ENCODE measurements around the gene OCRL.
A peak's percentile ranks its signal among the peaks of the same experiment; 100 is the strongest.

Gene OCRL

DNA sequence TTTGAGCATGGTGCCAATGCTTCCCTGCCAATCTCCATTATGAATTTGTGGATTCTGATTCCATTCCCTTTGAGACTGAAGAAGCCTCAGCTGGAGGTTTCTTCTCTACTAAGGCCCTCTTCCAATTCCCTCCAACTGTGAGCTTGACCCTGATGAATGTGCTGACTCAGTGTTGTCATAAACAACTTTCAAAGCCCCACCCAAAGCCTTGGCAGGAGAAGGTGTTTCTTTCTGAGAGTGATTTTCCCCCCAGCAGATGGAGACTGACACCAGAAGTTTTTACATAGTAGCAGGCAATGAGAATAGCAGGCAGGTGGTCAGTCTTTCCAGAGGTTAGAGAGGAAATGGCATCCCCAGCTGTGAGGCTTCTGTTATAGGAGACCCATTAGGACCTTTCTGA is 53.1 kb downstream of the OCRL start:
- no peak for DNase-seq

- DNase-seq: no peak
Measured at GRCh38 chrX:129594781-129595180, 54.7 kb downstream of the OCRL start.

GRCh38 chrX:129596077-129596476 is 56.0 kb downstream of the OCRL start:
- DNase-seq: no peak

- DNase-seq: no peak
Measured at GRCh38 chrX:129597905-129598304, 57.8 kb downstream of the OCRL start.

DNA sequence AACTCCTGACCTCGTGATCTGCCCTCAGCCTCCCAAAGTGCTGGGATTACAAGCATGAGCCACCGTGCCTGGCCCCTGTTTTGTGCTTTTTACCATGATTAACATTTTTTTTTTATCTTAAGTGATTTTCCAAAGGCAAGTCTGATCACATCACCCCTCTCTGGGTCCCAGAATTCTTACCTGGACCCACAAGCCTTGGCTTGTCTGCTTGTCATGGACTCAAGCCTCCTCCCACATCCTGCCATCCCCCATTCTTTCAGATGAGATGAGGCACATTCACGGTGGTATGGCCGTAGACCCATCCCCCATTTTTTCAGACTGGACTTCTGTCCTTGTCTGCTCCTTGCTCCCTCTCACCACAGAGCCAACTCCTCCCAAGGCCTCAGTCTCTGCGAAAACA is 59.4 kb downstream of the OCRL start:
- no peak for DNase-seq

DNA sequence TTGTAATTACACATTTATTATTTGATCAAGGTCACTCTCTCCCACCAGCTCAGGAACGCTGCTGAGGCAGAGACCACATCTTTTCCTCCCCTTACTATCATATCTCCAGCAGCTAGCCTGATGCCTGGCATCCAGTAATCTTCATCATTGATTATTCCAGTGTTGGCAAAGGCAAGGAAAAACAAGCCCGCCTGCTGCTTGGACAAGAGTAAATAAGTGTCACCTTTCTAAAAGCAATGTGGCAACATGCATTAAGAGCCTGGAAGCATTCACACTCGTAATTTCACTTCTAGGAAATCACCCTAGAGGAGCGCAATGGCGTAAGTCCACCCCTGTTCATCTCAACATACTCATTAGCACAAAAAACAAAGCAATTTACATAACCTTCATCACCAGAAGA is 59.9 kb downstream of the OCRL start:
- DNase-seq: no peak

GRCh38 chrX:129600981-129601424 is 60.9 kb downstream of the OCRL start:
- DNase-seq: peak; percentile 1

DNA sequence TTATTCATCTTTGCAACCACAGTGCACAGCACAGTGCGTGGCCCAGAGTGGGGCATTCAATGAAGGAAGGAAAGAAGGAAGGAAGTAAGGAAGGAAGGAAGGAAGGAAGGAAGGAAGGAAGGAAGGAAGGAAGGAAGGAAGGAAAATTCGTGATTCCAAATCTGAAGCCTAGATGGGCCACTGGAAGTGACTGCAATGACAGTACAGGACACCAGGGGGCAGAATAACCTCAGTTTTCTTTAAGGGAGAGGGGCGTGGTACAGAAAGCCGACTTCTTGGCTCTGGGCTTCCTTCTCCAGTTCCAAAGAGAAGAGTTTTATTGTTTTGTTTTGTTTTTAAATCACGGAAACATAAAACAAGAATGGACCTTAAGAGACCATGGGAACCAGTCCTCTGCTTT is 66.9 kb downstream of the OCRL start:
- peak; percentile 2 for DNase-seq

DNA sequence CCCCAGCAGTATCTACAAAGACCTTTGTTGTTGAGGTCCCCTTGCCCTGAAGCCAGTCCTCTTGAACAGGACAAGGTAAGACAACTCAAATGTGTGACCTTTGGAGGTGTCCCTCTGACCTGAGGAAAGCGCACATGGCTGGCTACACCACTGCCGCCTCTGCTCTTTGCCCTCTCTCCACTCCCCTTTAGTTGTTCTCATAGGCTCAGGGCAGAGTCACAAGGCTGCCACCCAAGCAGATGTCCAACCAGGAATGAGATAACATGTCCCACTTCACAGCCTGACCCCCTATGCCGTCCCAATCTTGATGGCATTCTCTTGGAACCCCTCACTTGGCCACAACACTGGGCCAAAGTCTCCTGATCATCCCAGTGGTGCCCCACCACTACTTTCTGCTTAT is 68.4 kb downstream of the OCRL start:
- no peak for DNase-seq

DNA sequence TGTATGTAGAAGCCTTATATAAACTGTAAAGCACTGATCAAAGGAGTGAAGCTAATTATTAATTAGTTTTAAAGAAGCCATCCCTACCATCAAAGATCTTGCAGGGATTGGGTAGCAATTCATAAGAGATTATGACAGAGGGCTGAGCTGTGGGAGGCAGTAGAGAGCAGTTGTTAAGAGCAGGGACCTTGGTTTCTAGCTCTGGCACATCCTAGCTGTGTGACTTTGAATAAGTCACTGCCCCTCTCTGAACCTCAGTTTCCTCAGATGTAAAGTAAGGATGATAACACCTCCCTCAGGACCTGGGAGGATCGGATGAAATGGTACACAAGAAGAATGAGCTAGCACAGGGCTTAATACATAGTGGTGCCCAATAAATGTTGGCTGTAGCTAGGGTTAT is 69.3 kb downstream of the OCRL start:
- no peak for DNase-seq

GRCh38 chrX:129612396-129612795 is 72.3 kb downstream of the OCRL start:
- DNase-seq: no peak

- DNase-seq: no peak
Measured at GRCh38 chrX:129613596-129613995, 73.5 kb downstream of the OCRL start.

DNA sequence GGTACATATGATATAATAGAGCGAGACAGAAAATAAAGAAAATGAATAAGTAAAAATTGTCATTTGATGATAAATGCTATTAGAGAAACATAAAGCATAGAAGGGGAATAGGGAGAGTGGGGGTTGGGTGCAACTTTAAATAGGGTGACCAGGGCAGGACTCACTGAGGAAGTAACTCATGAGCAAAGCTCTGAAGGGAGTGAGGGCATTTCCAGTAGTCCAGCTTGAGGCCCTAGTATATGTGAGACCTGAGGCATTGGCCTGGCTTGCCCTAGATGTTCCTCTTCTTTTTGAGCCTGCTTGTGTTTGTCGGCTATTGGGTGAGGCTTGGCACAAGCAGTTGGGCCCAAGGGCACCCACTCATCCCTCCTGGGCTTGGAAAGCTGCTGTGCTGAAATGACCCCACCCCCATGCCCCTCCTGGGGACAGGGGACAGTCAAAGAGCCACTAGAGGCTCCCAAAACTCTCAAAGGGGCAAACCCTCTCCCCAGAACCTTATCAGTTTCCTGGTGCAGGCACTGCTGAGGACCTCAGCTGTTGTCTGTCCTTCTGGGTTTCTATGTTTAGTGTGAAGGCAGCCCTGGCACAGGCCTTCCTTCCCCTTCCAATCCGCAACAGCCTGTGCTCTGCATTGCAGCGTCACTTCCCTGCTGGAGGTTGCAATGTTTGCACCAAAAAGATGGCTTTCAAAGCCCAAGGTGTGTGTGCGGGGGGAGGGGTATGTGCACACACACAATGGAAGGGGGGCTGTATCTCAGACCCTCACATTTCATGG is 74.6 kb downstream of the OCRL start:
- DNase-seq: no peak

DNA sequence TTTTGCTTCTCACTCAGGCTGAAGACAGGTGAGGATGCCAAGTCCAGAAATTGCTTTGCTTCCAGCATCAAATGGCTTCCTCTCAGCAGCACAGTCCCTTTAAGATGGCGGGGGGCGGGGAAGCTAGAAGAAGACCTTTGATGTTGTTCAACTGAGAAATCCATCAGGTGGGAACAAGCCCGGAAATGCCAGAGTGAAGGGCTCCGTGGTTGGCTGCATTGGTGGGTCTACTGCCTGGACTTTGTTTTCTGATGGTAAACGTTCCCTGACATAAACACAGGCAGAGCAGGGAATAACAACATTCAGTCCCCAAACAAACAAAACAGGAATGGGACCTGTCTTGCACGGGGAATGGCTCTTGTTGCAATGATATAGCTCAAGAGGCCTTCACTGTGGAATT is 77.4 kb downstream of the OCRL start:
- DNase-seq: no peak

- DNase-seq: no peak
Measured at GRCh38 chrX:129618997-129619396, 78.9 kb downstream of the OCRL start.

DNA sequence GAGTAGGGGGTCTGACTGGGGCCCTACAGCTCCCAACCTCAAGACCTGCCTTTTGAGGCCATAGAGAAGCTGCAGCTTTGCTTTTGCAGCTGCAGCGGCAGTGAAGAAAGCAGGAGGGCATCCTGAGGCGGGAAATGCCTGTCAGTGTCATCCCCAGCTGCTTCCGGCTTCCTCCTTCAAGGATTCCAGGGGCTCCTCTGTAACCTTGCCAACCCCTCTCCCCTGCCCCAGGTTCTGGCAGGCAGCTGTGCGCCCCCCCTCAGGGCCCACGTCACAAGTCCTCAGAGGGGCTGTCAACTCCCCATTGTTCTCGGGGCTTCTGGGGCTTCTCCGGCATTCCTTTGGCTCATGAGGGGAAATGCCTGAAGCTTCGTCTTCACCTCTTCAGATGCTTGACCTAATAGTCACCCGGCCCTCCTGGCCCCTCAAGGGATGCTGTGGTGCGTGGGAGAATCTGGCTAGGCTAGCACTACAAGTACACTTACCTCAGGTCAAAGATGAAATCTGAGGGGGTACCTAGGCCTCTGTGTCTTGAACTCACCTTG is 82.8 kb downstream of the OCRL start:
- no peak for DNase-seq

DNA sequence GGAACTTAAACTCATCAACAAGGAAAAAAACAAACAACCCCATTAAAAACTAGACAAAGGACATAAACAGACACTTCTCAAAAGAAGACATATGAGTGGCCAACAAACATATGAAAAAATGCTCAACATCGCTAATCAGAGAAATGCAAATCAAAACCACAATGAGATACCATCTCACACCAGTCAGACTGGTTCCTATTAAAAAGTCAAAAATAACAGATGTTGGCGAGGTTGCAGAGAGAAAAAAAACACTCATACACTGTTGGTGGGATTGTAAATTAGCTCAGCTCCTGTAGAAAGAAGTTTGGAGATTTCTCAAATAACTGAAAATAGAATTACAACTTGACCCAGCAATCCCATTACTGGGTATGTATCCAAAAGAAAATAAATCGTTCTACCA is 86.0 kb downstream of the OCRL start:
- DNase-seq: no peak

- DNase-seq: no peak
Measured at GRCh38 chrX:129629837-129630236, 89.8 kb downstream of the OCRL start.

DNA sequence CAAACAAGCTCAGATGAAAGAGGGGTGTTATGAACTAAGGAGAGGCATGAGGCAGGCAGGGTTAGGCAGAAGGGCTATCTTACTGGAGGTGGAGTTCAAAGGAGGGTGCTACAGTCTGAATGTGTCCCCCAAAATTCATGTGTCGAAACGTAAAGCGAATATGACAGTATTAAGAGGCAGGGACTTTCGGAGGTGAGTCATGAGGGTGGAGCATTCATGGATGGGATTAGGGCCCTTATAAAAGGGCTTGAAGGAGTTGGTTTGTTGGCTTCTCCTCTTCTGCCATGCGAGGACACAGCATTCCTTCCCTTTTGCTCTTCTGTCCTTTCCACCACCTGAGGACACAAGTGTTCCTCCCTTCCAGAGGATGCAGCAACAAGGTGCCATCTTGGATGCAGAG is 91.8 kb downstream of the OCRL start:
- DNase-seq: no peak

DNA sequence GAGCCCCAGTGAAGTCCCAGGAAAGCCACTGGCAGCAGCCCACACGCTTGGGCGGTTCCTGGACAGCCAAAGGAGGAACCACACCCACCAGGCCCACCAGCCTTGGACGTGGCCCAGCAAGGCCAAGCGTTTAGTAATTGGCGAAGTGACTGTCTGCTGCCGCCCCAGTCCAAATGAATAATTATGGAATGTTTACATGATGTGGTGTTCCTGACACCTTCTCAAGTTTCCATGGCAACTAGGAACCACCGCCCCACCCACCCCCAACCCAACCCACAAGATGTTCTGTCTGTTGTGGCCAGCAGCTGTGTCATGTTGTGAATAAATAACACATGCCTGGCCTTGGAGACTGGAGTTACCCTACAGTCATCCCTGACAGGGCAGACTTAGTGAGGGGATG is 92.4 kb downstream of the OCRL start:
- DNase-seq: no peak

- DNase-seq: no peak
Measured at GRCh38 chrX:129634541-129634940, 94.5 kb downstream of the OCRL start.

GRCh38 chrX:129636175-129636681 is 96.2 kb downstream of the OCRL start:
- DNase-seq: no peak

GRCh38 chrX:129637217-129638109 is 97.4 kb downstream of the OCRL start:
- DNase-seq: peak; percentile 19

GRCh38 chrX:129638917-129639316 is 98.9 kb downstream of the OCRL start:
- no peak for DNase-seq

All from NCI-H2171 treated with DMSO at 0.1 percent for 48 hours (cell line).